Lower leg skin (tissue), 3 donors: ENCODE data around the gene ITSN1.

Source experiments
- POLR2A ChIP-seq, 2 donors: fragments of 450-650 bp; IDR thresholded peaks; one replicate each; pipeline ENCODE4 v1.6.1; 2016 to 2017; ENCODE audit warnings: antibody characterized with exemption in 2 of 2, mild to moderate bottlenecking in 1 of 2, moderate library complexity in 1 of 2
- TF ChIP-seq, protein P1 (sequence below), 3 donors: fragments of 450-650 bp; IDR thresholded peaks; one replicate each; pipeline ENCODE4 v1.5.1; 2016; ENCODE audit warnings: antibody characterized with exemption in 3 of 3, mild to moderate bottlenecking in 3 of 3, moderate library complexity in 2 of 3

DNA sequence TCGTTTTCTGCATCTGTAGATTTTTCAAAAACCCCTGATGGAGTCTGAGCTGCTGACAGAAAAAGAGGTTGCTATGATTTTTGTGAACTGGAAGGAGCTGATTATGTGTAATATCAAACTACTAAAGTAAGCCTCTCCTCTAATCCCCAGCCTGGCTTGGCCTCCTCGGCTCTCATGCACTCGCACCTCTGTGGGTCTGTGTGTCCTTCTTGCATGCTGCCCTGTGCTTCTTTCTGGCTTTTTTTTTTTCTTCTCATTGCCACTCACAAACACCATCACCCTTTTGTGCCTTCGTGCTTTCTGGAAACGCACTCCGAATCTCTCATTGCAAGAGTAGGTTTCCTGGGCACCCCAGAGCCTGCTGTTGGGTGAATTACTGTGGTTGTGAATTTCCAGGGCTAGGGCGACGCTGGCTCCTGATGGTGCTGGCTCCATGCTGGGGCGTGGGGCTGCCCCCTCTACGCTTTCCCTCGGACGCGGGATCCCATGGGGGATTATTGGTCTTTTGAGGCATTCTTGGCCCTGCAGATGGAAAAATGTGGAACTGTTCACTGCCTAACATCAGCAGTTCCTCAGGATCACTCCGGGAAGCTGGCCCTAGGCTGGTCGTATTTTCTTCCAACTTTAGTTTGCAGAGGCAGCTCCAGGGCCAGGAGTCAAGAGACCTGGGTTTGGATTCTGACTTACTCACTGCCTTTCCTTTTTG lies 216.5 kb downstream of the ITSN1 start:
- TF ChIP-seq, protein P1, sequence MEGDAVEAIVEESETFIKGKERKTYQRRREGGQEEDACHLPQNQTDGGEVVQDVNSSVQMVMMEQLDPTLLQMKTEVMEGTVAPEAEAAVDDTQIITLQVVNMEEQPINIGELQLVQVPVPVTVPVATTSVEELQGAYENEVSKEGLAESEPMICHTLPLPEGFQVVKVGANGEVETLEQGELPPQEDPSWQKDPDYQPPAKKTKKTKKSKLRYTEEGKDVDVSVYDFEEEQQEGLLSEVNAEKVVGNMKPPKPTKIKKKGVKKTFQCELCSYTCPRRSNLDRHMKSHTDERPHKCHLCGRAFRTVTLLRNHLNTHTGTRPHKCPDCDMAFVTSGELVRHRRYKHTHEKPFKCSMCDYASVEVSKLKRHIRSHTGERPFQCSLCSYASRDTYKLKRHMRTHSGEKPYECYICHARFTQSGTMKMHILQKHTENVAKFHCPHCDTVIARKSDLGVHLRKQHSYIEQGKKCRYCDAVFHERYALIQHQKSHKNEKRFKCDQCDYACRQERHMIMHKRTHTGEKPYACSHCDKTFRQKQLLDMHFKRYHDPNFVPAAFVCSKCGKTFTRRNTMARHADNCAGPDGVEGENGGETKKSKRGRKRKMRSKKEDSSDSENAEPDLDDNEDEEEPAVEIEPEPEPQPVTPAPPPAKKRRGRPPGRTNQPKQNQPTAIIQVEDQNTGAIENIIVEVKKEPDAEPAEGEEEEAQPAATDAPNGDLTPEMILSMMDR (IDR thresholded peaks at IDR 0.05): no peak
- TF ChIP-seq POLR2A (IDR thresholded peaks at IDR 0.05): no peak
